Activated CD4-positive, CD25-positive, alpha-beta regulatory T cell treated with anti-CD3 and anti-CD28 coated beads, Interleukin-2, amount 50 U/mL, for 16 hours (primary cell): ENCODE measurements around the gene TMPRSS11A.

Source experiments
- DNase-seq: peaks from one replicate; pipeline ENCODE4 v3.0.0-alpha.2; 2020; ENCODE audit warnings: low read depth, low spot score

Gene TMPRSS11A

GRCh38 chr4:67963356-67963755, at the start of gene TMPRSS11A:
TMPRSS11A (minus strand) TSS chr4:67963493; CDS start chr4:67963393, 100 bp downstream.
- no peak for DNase-seq

DNA sequence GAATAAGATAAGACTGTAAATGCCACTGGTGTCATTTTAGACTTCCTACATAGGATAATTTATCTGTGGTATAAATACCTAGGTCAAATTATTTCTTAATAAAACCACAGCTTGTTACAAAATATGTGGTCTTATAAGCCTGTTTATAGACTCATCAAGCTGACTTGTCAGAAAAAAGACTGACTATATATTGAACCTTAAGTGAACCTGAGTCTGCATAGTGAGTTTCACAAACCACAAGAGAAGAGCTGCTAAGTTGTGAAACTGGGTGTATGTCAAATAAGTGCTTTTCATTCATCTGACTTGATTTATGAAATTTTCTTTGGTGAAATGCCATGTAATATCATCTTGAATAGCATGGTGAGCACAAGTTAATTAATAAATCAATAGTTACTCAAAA, 48.4 kb upstream of the TMPRSS11A start:
- DNase-seq: no peak

DNA sequence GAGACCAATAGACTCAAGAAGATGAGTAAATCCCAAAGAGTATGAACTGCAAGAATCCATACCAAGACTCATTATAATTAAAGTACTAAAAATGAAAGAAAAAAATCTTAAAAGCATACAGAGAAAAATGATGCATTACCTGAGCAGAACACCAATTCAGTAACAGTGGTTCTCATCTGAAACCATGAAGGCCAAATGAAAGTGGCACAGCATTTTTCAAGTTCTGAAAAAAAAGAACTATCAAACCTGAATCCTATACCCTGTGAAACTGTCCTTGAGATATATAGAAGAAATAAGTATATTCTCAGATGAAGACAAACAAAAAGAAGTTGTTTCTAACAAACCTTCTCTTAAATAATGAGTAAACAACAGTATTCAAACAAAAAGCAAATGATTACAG, 39.6 kb upstream of the TMPRSS11A start:
- DNase-seq: no peak

- DNase-seq: no peak
These were observed 32.8 kb upstream of the TMPRSS11A start for GRCh38 chr4:67996127-67996526.

- no peak for DNase-seq
These were observed 25.7 kb upstream of the TMPRSS11A start for GRCh38 chr4:67988991-67989390.

DNA sequence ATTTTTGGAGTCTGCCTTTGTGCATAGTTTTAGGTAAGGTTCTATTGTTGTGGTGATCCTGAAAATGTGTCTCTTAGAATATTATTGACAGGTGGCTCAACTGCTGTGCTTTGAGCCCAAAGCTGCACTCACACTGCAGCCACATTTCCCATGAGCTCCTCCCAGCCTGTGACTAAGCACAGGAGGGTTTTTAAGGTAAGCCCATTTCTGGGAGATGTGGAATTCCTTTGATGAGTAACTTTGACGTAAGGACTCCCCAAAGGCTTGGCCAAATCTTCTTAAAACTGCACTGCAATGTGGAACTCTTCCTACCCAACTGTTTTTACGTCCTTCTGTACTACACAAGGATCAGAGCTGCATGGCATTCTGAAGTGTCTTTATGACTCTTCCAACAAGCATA, 20.0 kb upstream of the TMPRSS11A start:
- no peak for DNase-seq

GRCh38 chr4:67980512-67980911, 17.2 kb upstream of the TMPRSS11A start:
- no peak for DNase-seq

GRCh38 chr4:67973608-67974007, 10.3 kb upstream of the TMPRSS11A start:
- no peak for DNase-seq

GRCh38 chr4:67954890-67955289, 8.4 kb downstream of the TMPRSS11A start:
- no peak for DNase-seq

- no peak for DNase-seq
These were observed 22.2 kb downstream of the TMPRSS11A start for GRCh38 chr4:67941074-67941473.

DNA sequence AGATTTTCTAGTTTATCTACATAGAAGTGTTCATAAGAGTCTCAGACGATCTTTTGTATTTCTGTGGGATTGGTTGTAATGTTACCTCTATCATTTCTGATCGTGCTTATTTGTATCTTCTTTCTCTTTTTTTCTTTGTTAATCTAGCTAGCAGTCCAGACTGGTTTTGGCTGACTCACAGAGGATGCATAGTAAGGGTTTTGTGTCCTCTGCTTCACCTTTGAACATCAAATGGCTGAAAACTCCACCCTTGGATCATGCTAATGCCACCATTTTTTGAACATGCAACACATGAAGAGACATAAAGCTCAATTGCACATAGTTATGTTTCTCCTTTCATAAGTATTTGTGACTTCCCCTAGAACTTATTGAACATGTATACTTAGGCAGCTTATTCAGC, 22.8 kb downstream of the TMPRSS11A start:
- DNase-seq: no peak

- no peak for DNase-seq
These were observed 24.1 kb downstream of the TMPRSS11A start for GRCh38 chr4:67939195-67939594.

GRCh38 chr4:67935888-67936287, 27.4 kb downstream of the TMPRSS11A start:
- no peak for DNase-seq

- no peak for DNase-seq
These were observed 28.7 kb downstream of the TMPRSS11A start for GRCh38 chr4:67934628-67935027.

GRCh38 chr4:67933755-67934154, 29.5 kb downstream of the TMPRSS11A start:
- no peak for DNase-seq

DNA sequence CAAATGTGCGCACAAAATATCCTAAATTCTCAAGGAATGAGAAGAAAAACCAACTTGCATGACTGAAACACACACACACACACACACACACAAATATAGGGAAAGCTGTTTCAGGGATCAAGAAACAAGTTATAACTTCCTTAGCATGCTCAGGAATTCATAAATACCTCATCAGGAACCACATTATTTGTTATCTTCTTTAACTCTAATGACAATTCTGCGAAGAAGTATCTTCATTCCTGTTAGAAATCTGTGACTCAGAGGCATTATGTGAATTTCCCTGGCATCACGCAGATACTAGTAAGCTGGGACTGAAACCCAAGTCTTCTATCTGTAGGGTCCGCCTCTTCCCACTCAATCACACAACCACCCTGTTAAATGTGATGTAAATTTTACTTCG, 30.3 kb downstream of the TMPRSS11A start:
- no peak for DNase-seq

GRCh38 chr4:67931256-67931655, 32.0 kb downstream of the TMPRSS11A start:
- DNase-seq: no peak

- no peak for DNase-seq
These were observed 33.9 kb downstream of the TMPRSS11A start for GRCh38 chr4:67929426-67929825.

- no peak for DNase-seq
These were observed 34.7 kb downstream of the TMPRSS11A start for GRCh38 chr4:67928546-67928945.

- DNase-seq: no peak
These were observed 36.0 kb downstream of the TMPRSS11A start for GRCh38 chr4:67927251-67927650.

GRCh38 chr4:67926485-67926884, 36.8 kb downstream of the TMPRSS11A start:
- DNase-seq: no peak

- DNase-seq: no peak
These were observed 40.6 kb downstream of the TMPRSS11A start for GRCh38 chr4:67922697-67923096.

- DNase-seq: no peak
These were observed 44.9 kb downstream of the TMPRSS11A start for GRCh38 chr4:67918428-67918827.

GRCh38 chr4:67915400-67915966, 47.8 kb downstream of the TMPRSS11A start:
- no peak for DNase-seq
